Uterus (tissue), 2 donors: Measurements from ENCODE around the gene GAREM2.

Source experiments
- CTCF ChIP-seq, 4 experiments: fragments of 200-600 bp in 2 of 4; fragments of 450-650 bp in 2 of 4; sonication (generic) in 2 of 4; IDR thresholded peaks; one replicate each; pipeline ENCODE4 v1.5.1; 2016 to 2019; ENCODE audit warnings: antibody characterized with exemption in 4 of 4, mild to moderate bottlenecking in 2 of 4, moderate library complexity in 1 of 4
- POLR2A ChIP-seq, 2 donors: fragments of 450-650 bp; IDR thresholded peaks; one replicate each; pipeline ENCODE4 v1.6.1; 2016; ENCODE audit warnings: antibody characterized with exemption in 2 of 2, mild to moderate bottlenecking in 1 of 2, moderate library complexity in 1 of 2

- TF ChIP-seq CTCF (IDR thresholded peaks at IDR 0.05), result no peak
- TF ChIP-seq POLR2A (IDR thresholded peaks at IDR 0.05), result no peak
Measured at GRCh38 chr2:26182441-26182840, 9.6 kb downstream of the GAREM2 start.
